HL-60 (cell line): Measurements from ENCODE around the gene SHC1.

ENCODE experiments used
- CTCF ChIP-seq: IDR thresholded peaks from one replicate; pipeline ENCODE4 v1.5.1; 2011; ENCODE audit warnings: low read length, control low read depth, inconsistent platforms; ENCODE audit not compliant: insufficient read depth
- GABPA ChIP-seq: IDR thresholded peaks from 2 replicates; pipeline ENCODE4 v1.6.1; 2012; ENCODE audit warnings: low read depth
- POLR2AphosphoS5 ChIP-seq: IDR thresholded peaks from 2 replicates; pipeline ENCODE4 v1.6.1; 2012; ENCODE audit warnings: low read depth
- REST ChIP-seq: IDR thresholded peaks from 2 replicates; pipeline ENCODE4 v1.6.1; 2012; ENCODE audit warnings: low read depth; ENCODE audit not compliant: insufficient replicate concordance
- SPI1 ChIP-seq: IDR thresholded peaks from 2 replicates; pipeline ENCODE4 v1.6.1; 2012; ENCODE audit warnings: low read depth, mild to moderate bottlenecking, borderline replicate concordance

- TF ChIP-seq CTCF (no peak), POLR2AphosphoS5 (peak; percentile 54; the same call in 1 of the 2 replicates), REST (no peak), SPI1 (no peak), GABPA (peak; percentile 28; the same call in 1 of the 2 replicates)
Observed at GRCh38 chr1:155003766-155004351, 33.3 kb upstream of the SHC1 start.
